H1 (cell line): ENCODE measurements around the gene EHBP1.
"Not testable (repeated sequence)": the region's sequence is repeated elsewhere in the genome, so short reads cannot be mapped to it uniquely, and the experiment has no call there.

Source experiments
- BACH1 ChIP-seq: IDR thresholded peaks from 2 replicates; pipeline ENCODE4 v1.6.1; 2012; ENCODE audit warnings: low read length, improper control_type of control experiment
- CBX5 ChIP-seq: fragments of 300-800, 300-1000 bp; sonication (generic); IDR thresholded peaks from 2 replicates; pipeline ENCODE4 v1.7.1; 2016; ENCODE audit warnings: antibody characterized with exemption, low read length, low read depth
- EGR1 ChIP-seq: IDR thresholded peaks from 2 replicates; pipeline ENCODE4 v1.6.1; 2011; ENCODE audit warnings: low read depth, low read length, borderline replicate concordance
- NRF1 ChIP-seq: IDR thresholded peaks from 2 replicates; pipeline ENCODE4 v1.6.1; 2011; ENCODE audit warnings: mild to moderate bottlenecking, low read depth, low read length, improper control_type of control experiment
- POLR2A ChIP-seq, 2 experiments: IDR thresholded peaks; 1 replicate in 1 of 2; 2 replicates in 1 of 2; pipeline ENCODE4 v1.6.1; 2011; ENCODE audit warnings: low read depth in 2 of 2, low read length in 2 of 2, mild to moderate bottlenecking in 2 of 2; ENCODE audit errors: control extremely low read depth in 1 of 2
- SP1 ChIP-seq: IDR thresholded peaks from 2 replicates; pipeline ENCODE4 v1.6.1; 2011; ENCODE audit warnings: low read depth, low read length
- TF ChIP-seq, protein P1 (sequence below), 3 experiments: IDR thresholded peaks; 1 replicate in 2 of 3; 2 replicates in 1 of 3; pipeline versions ENCODE4 v1.5.1 to v1.6.1; 2011; ENCODE audit warnings: low read length in 3 of 3, mild to moderate bottlenecking in 3 of 3, inconsistent platforms in 2 of 3, low read depth in 1 of 3, moderate library complexity in 1 of 3; ENCODE audit not compliant: insufficient read depth in 1 of 3; ENCODE audit errors: control extremely low read depth in 1 of 3
- TF ChIP-seq, protein P2 (sequence below): IDR thresholded peaks from 2 replicates; pipeline ENCODE4 v1.6.1; 2012; ENCODE audit warnings: inconsistent platforms
- TF ChIP-seq, protein P3 (sequence below): IDR thresholded peaks from 2 replicates; pipeline ENCODE4 v1.6.1; 2012; ENCODE audit warnings: low read length, inconsistent platforms

DNA sequence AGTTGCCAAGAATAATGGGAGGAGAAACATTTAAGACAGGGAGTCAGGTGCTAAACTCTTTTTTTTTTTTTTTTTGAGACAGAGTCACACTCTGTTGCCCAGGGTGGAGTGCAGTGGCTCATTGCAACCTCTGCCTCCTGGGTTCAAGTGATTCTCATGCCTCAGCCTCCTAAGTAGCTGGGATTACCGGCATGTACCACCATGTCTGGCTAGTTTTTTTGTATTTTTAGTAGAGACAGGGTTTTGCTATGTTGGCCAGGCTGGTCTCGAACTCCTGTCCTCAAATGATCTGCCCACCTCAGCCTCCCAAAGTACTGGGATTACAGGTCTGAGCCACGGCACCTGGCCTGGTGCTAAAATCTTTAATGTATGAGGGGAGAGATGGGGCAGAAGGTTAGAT, 7.7 kb downstream of the EHBP1 start:
- TF ChIP-seq, protein P1, sequence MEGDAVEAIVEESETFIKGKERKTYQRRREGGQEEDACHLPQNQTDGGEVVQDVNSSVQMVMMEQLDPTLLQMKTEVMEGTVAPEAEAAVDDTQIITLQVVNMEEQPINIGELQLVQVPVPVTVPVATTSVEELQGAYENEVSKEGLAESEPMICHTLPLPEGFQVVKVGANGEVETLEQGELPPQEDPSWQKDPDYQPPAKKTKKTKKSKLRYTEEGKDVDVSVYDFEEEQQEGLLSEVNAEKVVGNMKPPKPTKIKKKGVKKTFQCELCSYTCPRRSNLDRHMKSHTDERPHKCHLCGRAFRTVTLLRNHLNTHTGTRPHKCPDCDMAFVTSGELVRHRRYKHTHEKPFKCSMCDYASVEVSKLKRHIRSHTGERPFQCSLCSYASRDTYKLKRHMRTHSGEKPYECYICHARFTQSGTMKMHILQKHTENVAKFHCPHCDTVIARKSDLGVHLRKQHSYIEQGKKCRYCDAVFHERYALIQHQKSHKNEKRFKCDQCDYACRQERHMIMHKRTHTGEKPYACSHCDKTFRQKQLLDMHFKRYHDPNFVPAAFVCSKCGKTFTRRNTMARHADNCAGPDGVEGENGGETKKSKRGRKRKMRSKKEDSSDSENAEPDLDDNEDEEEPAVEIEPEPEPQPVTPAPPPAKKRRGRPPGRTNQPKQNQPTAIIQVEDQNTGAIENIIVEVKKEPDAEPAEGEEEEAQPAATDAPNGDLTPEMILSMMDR (IDR thresholded peaks at IDR 0.05; ENCODE audit: control extremely low read depth in 1 of 3, insufficient read depth in 1 of 3, low read depth in 1 of 3, low read length in 3 of 3) = not testable (repeated sequence)
- not testable (repeated sequence) for TF ChIP-seq BACH1; POLR2A (IDR thresholded peaks at IDR 0.05; ENCODE audit: control extremely low read depth in 1 of 2, low read depth in 2 of 2, low read length in 2 of 2); SP1; NRF1; CBX5; EGR1
- TF ChIP-seq, protein P2, sequence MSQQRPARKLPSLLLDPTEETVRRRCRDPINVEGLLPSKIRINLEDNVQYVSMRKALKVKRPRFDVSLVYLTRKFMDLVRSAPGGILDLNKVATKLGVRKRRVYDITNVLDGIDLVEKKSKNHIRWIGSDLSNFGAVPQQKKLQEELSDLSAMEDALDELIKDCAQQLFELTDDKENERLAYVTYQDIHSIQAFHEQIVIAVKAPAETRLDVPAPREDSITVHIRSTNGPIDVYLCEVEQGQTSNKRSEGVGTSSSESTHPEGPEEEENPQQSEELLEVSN = not testable (repeated sequence)
- TF ChIP-seq, protein P3, sequence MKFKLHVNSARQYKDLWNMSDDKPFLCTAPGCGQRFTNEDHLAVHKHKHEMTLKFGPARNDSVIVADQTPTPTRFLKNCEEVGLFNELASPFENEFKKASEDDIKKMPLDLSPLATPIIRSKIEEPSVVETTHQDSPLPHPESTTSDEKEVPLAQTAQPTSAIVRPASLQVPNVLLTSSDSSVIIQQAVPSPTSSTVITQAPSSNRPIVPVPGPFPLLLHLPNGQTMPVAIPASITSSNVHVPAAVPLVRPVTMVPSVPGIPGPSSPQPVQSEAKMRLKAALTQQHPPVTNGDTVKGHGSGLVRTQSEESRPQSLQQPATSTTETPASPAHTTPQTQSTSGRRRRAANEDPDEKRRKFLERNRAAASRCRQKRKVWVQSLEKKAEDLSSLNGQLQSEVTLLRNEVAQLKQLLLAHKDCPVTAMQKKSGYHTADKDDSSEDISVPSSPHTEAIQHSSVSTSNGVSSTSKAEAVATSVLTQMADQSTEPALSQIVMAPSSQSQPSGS = not testable (repeated sequence)
